Kidney (tissue), 14 donors: ENCODE measurements around the gene USF3. TPM values are rescaled to one million over a fixed set of nuclear protein-coding genes. Genes with fewer than 3 reads are reported as not detected.

Experiments
- DNase-seq, 5 donors: peaks; one replicate each; pipeline ENCODE4 v3.0.0-alpha.2; 2013 to 2020
- FAIRE-seq: peaks from 2 replicates; lab custom pipeline; 2012; peaks lifted over from hg19 to GRCh38; lab: Jason Lieb, UNC
- H3K27ac ChIP-seq, 2 donors: one replicate each; pipeline ENCODE4 v1.7.0; 2013; ENCODE audit warnings: low read depth in 2 of 2, low read length in 2 of 2, inconsistent platforms in 1 of 2
- H3K27me3 ChIP-seq: one replicate; pipeline ENCODE4 v1.7.1; 2013; ENCODE audit warnings: low read length, inconsistent platforms; ENCODE audit not compliant: control insufficient read depth, insufficient read depth
- H3K36me3 ChIP-seq, 3 donors: one replicate each; pipeline versions ENCODE4 v1.7.0 to v1.7.1; 2013; ENCODE audit warnings: low read length in 3 of 3, control low read depth in 1 of 3, inconsistent platforms in 1 of 3; ENCODE audit not compliant: insufficient read depth in 3 of 3, control insufficient read depth in 2 of 3
- H3K4me1 ChIP-seq, 3 donors: one replicate each; pipeline versions ENCODE4 v1.7.0 to v1.7.1; 2013; ENCODE audit warnings: low read length in 3 of 3, inconsistent platforms in 1 of 3, low read depth in 1 of 3; ENCODE audit not compliant: control insufficient read depth in 2 of 3, insufficient read depth in 2 of 3
- H3K4me3 ChIP-seq, 3 donors: one replicate each; pipeline versions ENCODE4 v1.7.0 to v1.8.1; 2013; ENCODE audit warnings: low read length in 3 of 3, control low read depth in 1 of 3, inconsistent platforms in 1 of 3
- H3K9ac ChIP-seq, 3 donors: one replicate each; pipeline versions ENCODE4 v1.7.0 to v1.7.1; 2013; ENCODE audit warnings: low read length in 3 of 3, control low read depth in 1 of 3, inconsistent platforms in 1 of 3
- H3K9me3 ChIP-seq, 3 donors: one replicate each; pipeline versions ENCODE4 v1.7.0 to v1.7.1; 2013; ENCODE audit warnings: low read length in 3 of 3, control low read depth in 1 of 3, inconsistent platforms in 1 of 3; ENCODE audit not compliant: control insufficient read depth in 2 of 3, insufficient read depth in 1 of 3
- intact Hi-C: fragments of 100-400 bp; cut with DNase I; formaldehyde crosslinking; loops from one replicate; pipeline ENCODE4 v1.11.1; 2022
- polyA plus RNA-seq: library from polyadenylated mRNA; stranded (reverse); fragments of 350-450 nt; fragmentation: Illumina TruSeq; extraction: RNeasy Lipid Tissue Mini Kit (QIAGEN cat#74804); gene quantifications from one replicate; pipeline ENCODE4 v1.2.3, GENCODE V29; 2014; ENCODE audit warnings: low read depth, low replicate concordance; ENCODE audit not compliant: insufficient read depth
- total RNA-seq: library from RNA; stranded (reverse); fragmentation: NEBNext Ultra II Directional; extraction: Animal tissue kit (Norgen Biotek cat#: 25700); gene quantifications from one replicate; pipeline ENCODE4 v1.2.1, GENCODE V29; 2021
- TF ChIP-seq, protein P1 (sequence below): IDR thresholded peaks from 3 replicates; pipeline ENCODE4 v1.5.1; 2012; ENCODE audit warnings: mild to moderate bottlenecking, moderate library complexity, borderline replicate concordance; ENCODE audit not compliant: insufficient read depth; ENCODE audit errors: extremely low read depth
- donor health status: control.
- donor health status: control.
- donor health status: control.
- donor health status: control.
- donor health status: control.
- donor health status: DM: yes; HTN: yes; CAD: no.
- donor health status: Normal renal cell carcinoma (clear cell type).

The USF3 gene
- total and polyA plus RNA-seq, 2 donors from 2014 or later: 6.5 to 21.3 TPM

- intact Hi-C loops: no loop called here
- H3K27ac ChIP-seq: no peak overlapping the region
- H3K4me3 ChIP-seq: no peak overlapping the region
- no peaks in the 10 kb centered on the region for H3K9me3 ChIP-seq
- H3K9ac ChIP-seq: peak overlapping the region in 1 of 3 donors; percentile 58
- FAIRE-seq: no peak
- H3K27me3 ChIP-seq: no peaks in the 10 kb centered on the region
- TF ChIP-seq, protein P1, sequence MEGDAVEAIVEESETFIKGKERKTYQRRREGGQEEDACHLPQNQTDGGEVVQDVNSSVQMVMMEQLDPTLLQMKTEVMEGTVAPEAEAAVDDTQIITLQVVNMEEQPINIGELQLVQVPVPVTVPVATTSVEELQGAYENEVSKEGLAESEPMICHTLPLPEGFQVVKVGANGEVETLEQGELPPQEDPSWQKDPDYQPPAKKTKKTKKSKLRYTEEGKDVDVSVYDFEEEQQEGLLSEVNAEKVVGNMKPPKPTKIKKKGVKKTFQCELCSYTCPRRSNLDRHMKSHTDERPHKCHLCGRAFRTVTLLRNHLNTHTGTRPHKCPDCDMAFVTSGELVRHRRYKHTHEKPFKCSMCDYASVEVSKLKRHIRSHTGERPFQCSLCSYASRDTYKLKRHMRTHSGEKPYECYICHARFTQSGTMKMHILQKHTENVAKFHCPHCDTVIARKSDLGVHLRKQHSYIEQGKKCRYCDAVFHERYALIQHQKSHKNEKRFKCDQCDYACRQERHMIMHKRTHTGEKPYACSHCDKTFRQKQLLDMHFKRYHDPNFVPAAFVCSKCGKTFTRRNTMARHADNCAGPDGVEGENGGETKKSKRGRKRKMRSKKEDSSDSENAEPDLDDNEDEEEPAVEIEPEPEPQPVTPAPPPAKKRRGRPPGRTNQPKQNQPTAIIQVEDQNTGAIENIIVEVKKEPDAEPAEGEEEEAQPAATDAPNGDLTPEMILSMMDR: no peak
- no peak for DNase-seq
- peaks cover 0 to 10% (median 6%) of the 10 kb centered on the region in 3 donors for H3K4me1 ChIP-seq
- H3K36me3 ChIP-seq: no peaks in the 10 kb centered on the region
Measured at GRCh38 chr3:113741086-113741485, 44.6 kb upstream of the USF3 start.

DNA sequence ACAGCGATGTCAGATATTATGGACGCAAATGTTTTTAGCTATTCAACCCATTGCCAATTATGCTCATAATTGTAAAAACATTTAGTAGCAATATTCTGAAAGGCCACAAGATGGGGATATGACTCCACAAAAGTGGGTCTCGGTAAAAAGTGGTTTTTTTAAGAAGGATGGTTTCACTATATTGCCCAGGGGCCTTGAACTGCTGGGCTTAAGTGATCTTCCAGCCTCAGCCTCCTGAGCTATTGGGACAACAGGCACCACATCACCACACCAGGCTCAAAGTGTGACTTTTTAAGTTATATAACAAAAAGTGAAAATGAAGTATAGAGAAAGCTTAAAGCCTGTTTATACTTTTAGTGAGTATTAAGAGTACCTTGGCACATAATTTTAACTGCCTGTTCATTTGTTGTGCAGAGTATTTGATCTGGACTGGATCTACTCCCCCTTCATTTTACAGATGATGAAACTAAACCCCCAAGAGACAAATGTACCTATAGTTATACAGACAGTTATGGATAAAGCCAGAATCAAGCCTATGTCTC, 40.2 kb upstream of the USF3 start:
- DNase-seq (peak in 3 of 5 donors; percentile 19 to 80 (median 69)), FAIRE-seq (peak; percentile 84)
- Histone ChIP-seq H3K4me1 (peaks cover 0 to 9% (median 3%) of the 10 kb centered on the region in 3 donors), H3K4me3 (no peak overlapping the region), H3K27ac (no peak overlapping the region), H3K27me3 (no peaks in the 10 kb centered on the region), H3K9me3 (no peaks in the 10 kb centered on the region), H3K36me3 (no peaks in the 10 kb centered on the region), H3K9ac (no peak overlapping the region)
- intact Hi-C loops: no loop called here
- TF ChIP-seq, protein P1: peak; percentile 74

GRCh38 chr3:113731694-113732093, 35.3 kb upstream of the USF3 start:
- no peak overlapping the region for H3K4me3 ChIP-seq
- H3K9me3 ChIP-seq: no peaks in the 10 kb centered on the region
- DNase-seq: no peak
- H3K27me3 ChIP-seq: no peaks in the 10 kb centered on the region
- no peak overlapping the region for H3K9ac ChIP-seq
- TF ChIP-seq, protein P1: no peak
- H3K27ac ChIP-seq: no peak overlapping the region
- peaks cover 0 to 5% (median 0%) of the 10 kb centered on the region in 3 donors for H3K4me1 ChIP-seq
- no peak for FAIRE-seq
- intact Hi-C loops: no loop called here
- H3K36me3 ChIP-seq: no peaks in the 10 kb centered on the region

GRCh38 chr3:113730550-113730949, 34.1 kb upstream of the USF3 start:
- DNase-seq (no peak), FAIRE-seq (no peak)
- no peaks in the 10 kb centered on the region for H3K27me3 ChIP-seq
- H3K36me3 ChIP-seq: no peaks in the 10 kb centered on the region
- H3K4me3 ChIP-seq: no peak overlapping the region
- H3K9ac ChIP-seq: no peak overlapping the region
- no peak overlapping the region for H3K27ac ChIP-seq
- peaks cover 0 to 4% (median 0%) of the 10 kb centered on the region in 3 donors for H3K4me1 ChIP-seq
- TF ChIP-seq, protein P1: no peak
- no peaks in the 10 kb centered on the region for H3K9me3 ChIP-seq
- intact Hi-C loops: no loop called here
